ENCODE data around the gene LBR.

- TF ChIP-seq CTCF (conservative IDR thresholded peaks at IDR 0.05; ENCODE audit: low read depth in 2 of 2) (no peak), POLR2AphosphoS5 (IDR thresholded peaks at IDR 0.05; ENCODE audit: low read depth) (no peak), EZH2 (IDR thresholded peaks at IDR 0.05; ENCODE audit: low read depth, unreplicated experiment) (no peak), EZH2phosphoT487 (IDR thresholded peaks at IDR 0.05; ENCODE audit: unreplicated experiment) (no peak), REST (IDR thresholded peaks at IDR 0.05; ENCODE audit: unreplicated experiment) (no peak)
Observed at GRCh38 chr1:225461533-225462428, 33.9 kb upstream of the LBR start.

Measured in GM23338 (cell line).